ENCODE measurements around the gene HSD11B1.
A peak's percentile ranks its signal among the peaks of the same experiment; 100 is the strongest.

HSD11B1 gene

DNA sequence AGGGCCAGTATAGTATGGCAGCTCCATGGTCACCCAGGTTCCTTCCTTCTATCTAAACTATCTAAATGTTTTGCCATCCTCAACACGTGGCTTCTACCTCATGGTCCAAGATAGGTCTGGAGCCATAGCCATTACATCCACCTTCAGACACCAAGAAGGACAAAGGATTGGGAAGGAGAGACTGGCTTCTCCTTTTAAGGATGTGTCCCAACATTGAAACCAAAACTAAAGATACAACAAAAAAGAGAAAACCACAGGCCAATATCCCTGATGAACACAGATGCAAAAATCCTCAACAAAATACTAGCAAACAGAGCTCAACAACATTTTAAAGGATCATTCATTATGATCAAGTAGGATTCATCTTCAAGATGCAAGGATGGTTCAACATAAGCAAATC is 24.8 kb downstream of the HSD11B1 start:
- DNase-seq, result no peak

DNA sequence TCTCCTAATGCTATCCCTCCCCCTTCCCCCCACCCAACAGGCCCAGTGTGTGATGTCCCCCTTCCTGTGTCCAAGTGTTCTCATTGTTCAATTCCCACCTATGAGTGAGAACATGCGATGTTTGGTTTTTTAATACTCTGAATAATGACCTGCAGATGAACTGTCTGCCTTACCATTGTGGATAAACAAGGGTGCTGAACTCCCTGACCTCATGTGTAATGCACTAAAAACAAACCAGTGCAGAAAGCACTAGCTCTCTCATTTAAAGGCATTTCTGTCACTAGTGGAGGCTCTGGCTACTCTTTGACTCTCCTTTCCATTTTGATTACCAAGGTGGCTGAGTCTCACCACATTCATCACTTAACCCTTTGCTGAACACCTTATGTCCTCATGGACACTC is 28.1 kb downstream of the HSD11B1 start:
- no peak for DNase-seq

DNA sequence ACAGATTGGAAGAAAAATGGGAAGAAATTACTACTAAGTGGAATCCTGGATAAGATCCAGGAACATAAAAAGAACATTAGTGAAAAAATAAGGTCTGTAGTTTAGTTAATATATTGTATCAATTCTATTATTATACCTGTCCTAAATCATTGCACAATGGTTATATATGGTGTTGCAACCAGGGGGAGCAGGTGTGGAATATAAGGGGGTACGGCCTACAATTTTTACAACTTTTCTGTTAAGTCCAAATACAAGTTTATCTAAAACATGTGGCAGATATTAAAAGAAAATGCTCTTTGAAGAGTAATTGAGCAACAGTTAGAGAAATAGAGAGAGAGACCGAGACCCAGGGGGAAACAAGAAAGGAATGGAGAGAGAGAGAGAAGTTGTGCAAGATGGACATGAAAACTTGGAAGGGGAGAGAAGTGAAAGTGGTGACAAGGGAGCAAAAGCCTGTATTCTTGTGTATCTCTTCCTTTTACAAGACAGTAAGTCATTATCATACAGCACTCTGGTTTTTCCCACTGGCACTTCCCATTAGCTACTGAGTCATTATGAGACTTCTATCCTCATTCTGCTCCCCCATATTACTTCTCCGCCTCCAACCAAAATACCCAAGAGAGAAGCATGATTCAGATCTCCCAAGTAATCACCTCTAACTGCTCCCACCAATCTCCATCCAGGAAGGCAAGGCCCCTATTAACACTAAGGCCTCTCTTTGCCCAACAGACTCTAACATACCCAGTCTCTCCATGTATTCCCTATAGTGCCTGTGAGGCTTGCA is 29.0 kb downstream of the HSD11B1 start:
- DNase-seq, result no peak

DNA sequence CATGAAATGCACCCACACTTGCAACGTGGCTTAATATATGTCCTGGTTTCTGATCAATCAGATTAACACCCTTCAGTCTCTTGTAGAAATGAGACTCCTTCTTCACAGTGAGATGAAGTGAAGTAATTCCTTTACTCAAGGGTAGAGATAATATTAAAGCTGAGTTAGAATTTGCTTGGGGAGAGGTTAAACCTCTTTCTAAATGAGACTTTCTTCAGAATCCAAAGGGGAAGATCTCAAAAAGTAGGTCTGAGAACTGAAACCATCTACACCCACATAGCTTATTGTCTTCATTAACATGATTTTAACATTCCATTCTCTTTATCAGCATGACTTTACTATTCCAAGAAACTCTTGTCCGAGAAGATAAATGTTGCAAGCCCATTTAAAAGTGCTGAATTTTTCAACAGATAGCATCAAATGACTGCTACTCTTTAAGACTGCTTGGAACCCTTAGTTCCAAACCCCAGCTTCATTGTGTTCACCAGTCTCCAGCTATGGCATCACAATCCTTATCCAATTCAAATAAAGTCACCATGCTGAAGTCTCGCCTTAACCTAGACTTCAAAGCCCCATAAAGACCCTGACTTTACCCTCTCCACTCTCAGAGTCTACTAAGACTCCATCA is 32.0 kb downstream of the HSD11B1 start:
- DNase-seq, result no peak

DNA sequence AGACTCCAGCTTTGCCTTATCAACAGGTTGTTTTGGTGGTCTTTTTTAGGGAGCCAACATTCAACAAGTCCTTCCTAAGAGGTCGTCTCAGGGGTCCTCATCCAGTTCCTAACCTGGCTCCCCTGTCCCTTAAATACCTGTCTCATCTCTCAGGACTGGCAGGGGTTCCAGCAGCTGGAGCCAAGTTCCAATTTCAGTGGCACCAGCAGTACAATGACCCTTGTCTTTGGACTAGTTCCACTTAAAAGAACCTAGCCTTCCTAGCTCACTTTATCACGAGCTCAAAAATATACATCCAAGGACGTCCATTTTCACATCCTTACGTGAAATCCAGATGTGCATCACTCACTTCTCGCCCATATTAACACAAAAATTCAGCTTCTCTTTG is 32.5 kb downstream of the HSD11B1 start:
- DNase-seq, result no peak

DNA sequence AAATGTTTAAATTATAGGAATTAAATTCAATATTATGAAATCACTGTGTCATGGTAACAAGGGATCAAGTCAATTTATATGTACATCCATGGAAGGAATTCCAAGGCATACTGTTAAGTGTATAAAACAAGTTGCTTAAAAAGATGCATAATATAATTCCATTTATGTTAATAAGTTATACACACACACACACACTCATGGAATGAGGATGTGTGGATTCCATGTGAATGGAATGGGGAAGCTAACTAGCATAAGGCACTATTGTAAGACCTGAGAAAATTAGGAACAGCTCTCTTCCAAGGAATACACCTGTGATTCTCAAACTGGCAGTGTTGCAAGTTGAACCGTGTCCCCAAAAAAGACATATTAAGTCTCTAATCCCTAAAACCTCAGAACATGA is 33.6 kb downstream of the HSD11B1 start:
- no peak for DNase-seq

DNA sequence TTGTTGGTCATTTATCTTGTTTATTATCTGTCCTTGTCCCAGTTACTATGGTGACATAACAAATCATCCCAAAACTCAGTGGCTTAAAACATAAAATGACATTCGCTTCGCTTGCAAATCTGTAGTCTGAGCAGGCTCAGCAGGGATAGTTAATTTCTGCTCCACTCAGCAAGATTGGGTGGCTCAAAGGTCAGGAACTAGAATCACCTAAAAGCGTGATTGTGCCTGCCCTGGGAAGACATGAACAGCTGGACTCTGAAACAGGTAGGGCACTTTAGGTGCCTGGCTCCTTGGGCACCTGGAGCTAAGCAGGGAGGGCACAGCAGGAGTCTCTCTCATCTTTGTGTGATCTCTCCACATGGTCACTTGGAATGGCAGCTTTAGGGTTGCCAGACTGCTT is 36.5 kb downstream of the HSD11B1 start:
- no peak for DNase-seq

DNA sequence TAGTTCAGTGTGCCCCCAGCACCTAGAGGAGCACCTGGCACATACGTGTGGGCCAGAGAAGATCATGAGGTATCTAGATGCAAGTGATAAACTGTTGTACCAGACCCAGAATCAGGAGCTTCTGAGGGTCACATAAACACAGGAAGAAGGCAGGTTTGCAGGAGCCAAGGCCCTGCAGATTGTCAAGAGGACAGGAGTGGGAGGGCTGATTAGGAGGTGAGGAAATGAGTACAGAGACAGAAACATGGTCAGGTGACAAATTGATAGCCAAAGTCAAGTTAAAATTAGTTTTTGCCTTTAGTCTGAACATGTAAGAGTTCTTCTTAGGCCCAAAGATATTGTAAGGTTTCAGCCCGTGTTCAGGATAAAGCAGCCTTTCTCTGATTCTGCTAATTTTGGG is 37.2 kb downstream of the HSD11B1 start:
- no peak for DNase-seq

DNA sequence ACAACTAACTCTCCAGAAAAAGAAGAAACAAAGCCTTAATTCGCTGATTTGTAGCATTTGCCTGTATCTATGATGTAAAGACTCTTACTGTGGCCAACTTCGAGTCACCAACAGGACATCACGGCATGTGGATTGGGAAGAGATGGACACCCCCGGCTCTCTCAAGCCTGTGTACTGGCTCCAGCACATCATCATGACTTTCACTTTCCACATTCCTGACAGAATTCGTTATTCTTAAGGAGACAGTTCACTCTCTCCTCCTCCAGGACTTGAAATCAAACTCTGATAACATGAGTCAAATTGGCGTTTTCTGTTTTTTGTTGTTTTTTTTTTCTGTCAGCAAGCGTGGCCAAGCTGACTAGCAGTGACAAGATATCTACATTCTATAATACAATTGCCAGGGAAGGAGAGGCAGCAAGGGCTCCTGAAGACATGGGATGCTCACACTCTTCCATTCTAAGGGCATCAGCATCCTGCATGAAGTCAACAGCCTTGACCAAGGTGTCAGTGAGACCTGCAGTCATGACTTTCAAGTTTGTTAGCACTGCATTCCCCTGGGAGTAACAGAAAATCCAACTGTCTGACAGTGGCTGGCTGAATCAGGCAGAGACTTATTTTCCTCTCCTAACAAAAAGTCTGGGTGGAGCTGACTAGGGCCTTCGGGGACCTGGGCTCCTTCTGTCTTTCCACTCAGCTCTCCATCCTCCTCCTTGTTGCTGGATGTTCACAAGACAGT is 37.9 kb downstream of the HSD11B1 start:
- DNase-seq, result no peak

DNA sequence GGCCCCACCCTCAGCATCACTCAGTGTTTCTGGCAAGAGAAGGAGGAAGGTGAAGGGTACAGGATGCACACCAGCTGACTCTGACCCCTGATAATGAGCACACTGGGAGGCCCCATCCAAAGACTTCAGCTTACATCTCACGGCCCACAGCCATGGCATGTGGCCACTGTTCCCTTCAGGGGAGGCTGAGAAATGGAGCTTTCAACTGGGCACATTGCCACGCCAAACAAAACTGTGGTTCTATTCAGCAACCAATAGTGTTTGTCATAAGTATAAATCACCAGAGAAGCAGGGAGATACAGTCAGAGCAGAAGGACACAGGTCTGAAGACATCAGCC is 38.5 kb downstream of the HSD11B1 start:
- peak; percentile 50 for DNase-seq

DNA sequence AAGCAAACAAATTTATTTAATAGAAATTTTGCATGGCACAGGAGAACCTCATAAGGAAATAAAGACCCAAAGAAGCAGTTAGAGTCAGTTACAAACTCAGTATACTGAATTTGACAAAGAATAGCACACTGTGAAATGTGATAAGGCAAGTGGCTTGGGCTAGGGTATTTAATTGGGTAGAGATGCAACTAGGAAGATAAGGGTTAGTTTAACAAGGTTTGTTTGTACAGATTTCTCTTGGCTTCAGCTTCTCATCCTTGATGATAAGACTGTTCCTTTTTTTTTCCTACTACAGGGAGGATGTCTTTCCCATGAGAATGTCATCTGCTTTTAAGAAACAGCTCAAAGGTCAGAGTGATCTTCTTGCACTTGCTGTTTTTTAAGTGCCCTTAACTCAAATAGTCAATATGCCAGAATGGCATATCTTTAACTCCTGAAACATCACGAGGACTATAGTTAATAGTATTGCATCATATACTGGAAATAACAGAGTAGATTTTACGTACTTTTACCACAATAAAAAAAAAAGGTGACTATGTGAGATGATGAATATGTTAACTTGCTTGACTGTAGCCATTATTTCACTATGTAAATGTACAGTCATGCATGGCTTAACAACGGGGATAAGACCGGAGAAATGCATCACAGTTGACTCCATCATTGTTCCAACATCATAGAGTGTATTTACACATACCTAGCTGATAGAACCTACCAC is 42.0 kb downstream of the HSD11B1 start:
- DNase-seq, result no peak

DNA sequence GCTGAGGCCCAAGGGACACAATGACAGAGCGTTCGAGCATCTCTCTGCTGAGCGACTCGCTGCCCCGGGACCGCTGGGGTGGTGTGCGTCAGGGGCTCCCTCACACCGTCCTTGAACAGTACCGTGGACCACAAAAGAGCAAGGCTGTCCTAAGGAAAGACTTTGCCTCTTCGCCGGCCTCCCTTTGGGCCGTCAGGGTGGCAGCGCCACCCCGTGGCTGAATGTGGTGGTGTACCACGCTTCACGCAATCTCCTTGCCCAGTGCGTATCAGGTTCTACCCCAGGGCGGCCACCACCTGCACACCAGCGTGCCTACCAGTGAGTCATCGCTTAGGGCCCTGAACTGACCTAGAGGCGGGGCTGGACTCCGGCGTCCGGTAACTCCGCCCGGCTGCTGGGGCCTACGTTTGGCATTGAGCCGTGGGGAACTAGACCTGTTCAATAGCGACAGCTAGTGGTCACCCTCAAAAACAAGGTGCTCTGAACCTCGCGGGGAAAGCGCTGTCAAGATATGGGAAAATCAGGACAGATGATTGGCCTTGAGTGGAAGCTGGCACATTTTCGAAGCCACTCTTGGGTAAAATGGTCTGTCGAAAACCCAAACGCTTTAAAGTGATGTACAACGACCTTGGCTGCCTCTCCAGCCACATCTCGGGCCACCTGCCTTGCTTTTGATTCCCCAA is 43.1 kb downstream of the HSD11B1 start:
- no peak for DNase-seq

DNA sequence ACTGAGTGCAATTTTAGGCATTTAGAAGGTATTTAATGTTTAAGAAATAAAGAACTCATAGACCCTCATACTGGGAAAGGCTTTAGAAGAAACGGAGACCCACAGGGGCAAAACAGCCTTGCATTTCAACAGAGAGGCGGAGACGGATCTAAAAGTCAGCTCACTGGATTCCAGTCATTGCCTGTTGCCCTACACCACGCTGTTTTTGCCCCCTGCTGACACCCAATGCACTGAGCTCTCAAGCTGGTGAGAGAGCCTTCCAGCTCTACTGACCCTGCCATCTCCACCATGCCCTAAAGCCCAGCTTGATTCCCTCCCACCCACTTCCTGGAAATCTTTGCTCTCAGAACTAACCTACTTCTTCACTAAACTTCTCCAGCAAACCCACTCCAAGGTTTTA is 44.0 kb downstream of the HSD11B1 start:
- DNase-seq, result no peak

DNA sequence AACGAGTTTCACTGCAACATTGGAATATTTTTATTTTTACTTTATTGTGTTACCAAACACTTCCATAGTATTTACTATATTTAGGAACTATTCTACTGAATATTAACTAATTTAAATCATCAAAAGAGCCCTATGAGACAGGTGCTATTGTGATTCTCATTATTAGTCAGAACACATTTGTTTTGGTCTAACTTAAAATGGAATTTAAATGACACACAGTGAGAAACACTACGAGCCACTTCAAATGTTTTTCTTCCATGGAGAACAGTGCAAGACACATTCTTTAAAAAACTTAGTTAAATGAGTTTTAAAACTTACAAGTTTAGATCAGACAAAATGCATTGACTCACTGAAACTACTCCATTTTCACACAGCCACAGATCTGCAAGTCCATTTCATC is 44.6 kb downstream of the HSD11B1 start:
- no peak for DNase-seq

DNA sequence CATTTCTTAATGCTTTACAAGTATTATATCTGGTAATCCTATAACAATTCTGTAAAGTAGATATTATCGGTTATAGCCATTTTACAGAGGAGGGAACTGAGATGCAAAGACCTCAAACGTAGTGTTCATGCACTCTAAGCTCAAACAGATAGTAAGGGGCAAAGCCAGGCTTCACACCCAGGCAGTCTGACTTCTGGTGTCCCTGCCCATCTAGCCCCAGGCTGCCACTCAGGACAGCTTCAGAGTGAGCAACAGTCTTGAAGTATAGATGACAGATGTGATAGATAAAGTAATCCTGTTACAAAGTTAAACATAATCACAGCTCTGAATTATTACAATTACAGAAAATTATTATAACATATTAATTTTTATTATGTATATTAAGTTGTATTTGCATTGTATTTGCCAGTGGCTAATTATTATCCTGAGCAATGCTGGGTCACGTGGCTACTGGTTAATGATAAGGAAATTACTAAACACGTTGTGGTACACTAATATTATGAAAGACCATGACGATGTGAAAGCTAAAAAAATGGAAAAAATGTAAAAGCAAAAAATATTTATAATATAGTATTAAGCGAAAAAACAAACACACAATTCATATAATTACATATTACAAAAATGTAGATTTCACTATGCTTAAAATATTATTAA is 45.2 kb downstream of the HSD11B1 start:
- no peak for DNase-seq

DNA sequence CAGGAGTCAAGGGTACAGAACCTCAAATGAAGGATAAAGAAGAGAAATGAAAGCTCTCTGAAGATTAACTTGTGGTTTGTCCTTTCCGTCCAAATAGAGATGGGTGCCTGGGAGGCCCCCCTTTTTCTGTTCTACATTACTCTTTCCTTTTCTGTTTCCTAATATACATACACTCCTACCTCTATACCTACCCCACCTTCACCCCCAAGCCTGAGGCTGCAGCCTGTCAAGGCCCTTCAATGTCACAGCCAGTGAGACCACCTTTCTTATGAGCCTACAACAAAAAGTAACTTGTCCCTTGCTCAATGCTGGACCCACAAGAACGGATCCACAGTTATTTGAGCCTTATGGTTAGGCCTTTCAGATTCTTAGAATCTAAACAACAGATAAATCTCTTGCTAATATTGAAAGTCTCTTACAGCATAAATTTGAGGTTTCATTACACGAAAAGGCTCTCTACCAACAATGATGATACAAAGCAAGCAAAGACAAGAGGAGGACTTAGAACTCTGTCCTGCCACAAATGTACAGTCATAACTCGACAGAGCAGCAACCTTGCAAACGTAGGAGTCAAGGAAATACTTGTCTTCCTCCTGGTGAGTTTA is 47.1 kb downstream of the HSD11B1 start:
- no peak for DNase-seq

DNA sequence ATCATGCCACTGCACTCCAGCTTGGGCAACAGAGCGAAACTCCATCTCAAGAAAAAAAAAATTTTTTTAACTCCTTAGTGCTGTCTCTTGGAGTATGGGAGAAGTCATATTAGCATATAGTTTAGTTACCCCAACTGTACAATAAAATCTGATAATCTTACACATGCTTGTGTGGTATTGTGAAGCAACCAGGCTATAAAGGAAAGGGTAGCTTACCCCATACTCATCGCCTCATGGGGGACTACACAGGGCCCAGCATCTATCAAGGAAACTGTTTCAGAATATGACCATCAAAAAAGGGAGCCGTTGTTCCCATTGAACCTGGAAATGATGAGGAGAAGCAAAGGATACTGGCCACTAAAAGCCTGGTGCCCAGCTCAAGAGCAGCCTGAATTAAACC is 48.2 kb downstream of the HSD11B1 start:
- DNase-seq, result no peak

DNA sequence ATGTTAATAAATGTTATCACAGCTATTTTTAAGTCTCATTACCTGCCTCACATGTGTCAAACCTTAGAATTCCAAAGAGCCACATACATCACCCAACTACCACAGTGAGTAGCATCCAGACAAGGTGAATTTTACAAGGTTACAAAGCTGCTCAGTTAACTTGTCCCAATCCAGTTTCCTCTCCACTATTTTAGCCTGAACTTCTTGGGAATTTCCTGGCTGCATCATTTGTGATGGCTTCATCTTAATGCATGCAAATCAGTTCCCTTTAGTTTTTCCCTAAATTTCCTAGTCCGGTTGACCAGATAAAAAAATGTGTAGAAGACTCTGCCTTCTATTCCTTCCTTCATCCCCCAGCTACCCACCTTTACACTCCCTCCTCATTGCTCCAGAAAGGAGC is 50.6 kb downstream of the HSD11B1 start:
- DNase-seq, result no peak

DNA sequence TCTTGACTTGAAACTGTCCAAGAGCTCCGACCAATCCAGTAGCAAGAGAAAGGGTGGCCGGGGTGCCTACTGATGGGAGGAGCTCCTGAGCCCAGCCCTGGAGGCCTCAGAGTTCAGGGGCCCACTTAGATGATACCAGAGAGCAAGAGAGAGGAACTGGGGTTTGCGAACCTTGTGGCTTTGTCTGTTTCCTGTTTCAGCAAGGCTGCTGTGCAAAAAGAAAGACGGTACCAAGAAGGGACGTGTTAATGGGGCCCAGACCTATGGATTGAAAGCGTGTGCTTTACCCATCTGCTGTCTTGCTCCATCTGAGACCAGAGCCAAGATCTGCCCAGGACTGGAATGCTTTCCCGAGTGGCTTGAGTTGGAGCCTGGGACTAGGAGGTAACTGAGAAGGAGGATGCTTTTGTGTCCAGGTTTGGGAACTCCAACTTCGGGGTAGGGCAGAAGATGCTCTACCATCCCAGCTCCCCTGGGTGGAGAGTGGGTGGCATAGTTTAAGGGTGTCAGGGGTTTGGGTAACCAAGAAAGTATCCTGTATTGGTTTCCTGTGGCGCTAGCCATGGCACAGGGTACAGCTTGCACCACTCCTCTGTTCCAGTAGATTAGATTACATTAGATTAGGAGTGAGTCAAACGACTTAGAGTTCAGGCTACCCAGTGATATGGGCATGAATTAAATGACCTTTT is 51.4 kb downstream of the HSD11B1 start, which contains the start of gene TRAF3IP3:
TRAF3IP3 (plus strand) TSS at position 128 of the 689 bp plus-strand sequence. CDS start 3,987 bp downstream, outside the sequence.
- no peak for DNase-seq

DNA sequence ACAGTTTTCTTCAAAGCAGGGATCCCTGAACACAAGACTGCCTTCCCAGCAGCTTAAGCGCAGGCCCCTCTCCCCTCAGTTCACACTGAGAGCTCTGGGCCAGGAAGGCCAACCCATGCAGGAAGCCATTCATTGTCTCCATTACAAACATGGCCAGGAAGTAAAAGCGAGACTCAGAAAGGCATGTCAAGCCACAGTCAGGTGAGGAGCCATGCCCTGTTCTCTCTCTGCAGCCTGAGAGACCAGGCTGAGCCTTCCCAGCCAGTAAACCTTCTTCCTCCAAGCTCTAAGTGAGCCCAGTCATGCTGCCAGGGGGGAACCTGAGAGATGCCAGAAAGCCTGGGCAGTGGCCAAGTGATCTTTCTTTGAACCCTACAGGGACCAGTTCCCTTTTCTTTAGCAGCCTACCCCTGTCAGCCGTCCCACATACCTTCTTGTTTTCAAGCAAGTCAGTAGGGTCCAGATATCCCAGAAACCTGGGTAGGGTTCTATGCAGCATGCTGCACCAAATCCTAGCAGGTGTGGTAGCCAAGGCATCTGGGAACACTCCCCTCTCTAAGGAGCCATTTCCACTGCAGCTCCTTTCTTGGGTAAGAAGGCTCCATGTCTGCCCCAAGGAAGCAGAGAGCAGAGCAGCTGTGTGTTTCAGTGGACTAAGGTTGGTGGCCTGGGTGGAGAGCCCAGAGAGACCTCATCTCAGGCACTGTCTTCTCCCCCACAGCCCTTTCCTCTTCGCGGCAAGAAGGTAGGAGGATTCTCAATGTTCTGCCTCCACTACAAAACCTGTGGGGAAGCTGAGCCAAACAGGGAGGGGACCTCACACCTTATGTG is 52.2 kb downstream of the HSD11B1 start:
- DNase-seq, result no peak
